IMR-90 (cell line): ENCODE data around the gene GDNF.

Experiments
- CEBPB ChIP-seq: IDR thresholded peaks from 2 replicates; pipeline ENCODE4 v1.6.1; 2012; ENCODE audit warnings: low read depth, low read length, improper control_type of control experiment
- CTCF ChIP-seq: conservative IDR thresholded peaks from 2 replicates; pipeline ENCODE4 v1.5.1; 2012; ENCODE audit warnings: mild to moderate bottlenecking, low read depth, low read length, improper control_type of control experiment
- ELK1 ChIP-seq: fragments of 150-350 bp; IDR thresholded peaks from 2 replicates; pipeline ENCODE4 v1.6.1; 2016; ENCODE audit warnings: low read depth, mild to moderate bottlenecking, low read length, moderate library complexity, borderline replicate concordance
- FOS ChIP-seq: fragments of 150-350 bp; IDR thresholded peaks from 2 replicates; pipeline ENCODE4 v1.6.1; 2016; ENCODE audit warnings: low read depth, low read length
- MAFK ChIP-seq: IDR thresholded peaks from 2 replicates; pipeline ENCODE4 v1.6.1; 2012; ENCODE audit warnings: low read depth, low read length, improper control_type of control experiment
- MAZ ChIP-seq: IDR thresholded peaks from 2 replicates; pipeline ENCODE4 v1.6.1; 2012; ENCODE audit warnings: low read depth, mild to moderate bottlenecking, low read length, improper control_type of control experiment, moderate library complexity, borderline replicate concordance
- MXI1 ChIP-seq: IDR thresholded peaks from 2 replicates; pipeline ENCODE4 v1.6.1; 2012; ENCODE audit warnings: low read depth, mild to moderate bottlenecking, low read length, moderate library complexity, borderline replicate concordance
- NFE2L2 ChIP-seq: fragments of 150-350 bp; IDR thresholded peaks from 2 replicates; pipeline ENCODE4 v1.6.1; 2016; ENCODE audit warnings: low read depth, mild to moderate bottlenecking, low read length
- POLR2A ChIP-seq: IDR thresholded peaks from 2 replicates; pipeline ENCODE4 v1.6.1; 2012; ENCODE audit warnings: mild to moderate bottlenecking, low read depth, low read length
- RAD21 ChIP-seq: IDR thresholded peaks from 2 replicates; pipeline ENCODE4 v1.6.1; 2012; ENCODE audit warnings: low read length, improper control_type of control experiment
- RCOR1 ChIP-seq: IDR thresholded peaks from 2 replicates; pipeline ENCODE4 v1.6.1; 2012; ENCODE audit warnings: mild to moderate bottlenecking, low read length, improper control_type of control experiment; ENCODE audit not compliant: insufficient replicate concordance
- RFX5 ChIP-seq: IDR thresholded peaks from 2 replicates; pipeline ENCODE4 v1.8.0; 2012; ENCODE audit warnings: low read depth, mild to moderate bottlenecking, low read length, moderate library complexity
- SMC3 ChIP-seq: fragments of 150-350 bp; IDR thresholded peaks from 2 replicates; pipeline ENCODE4 v1.6.1; 2016; ENCODE audit warnings: low read depth, mild to moderate bottlenecking, antibody characterized with exemption, low read length, moderate library complexity
- USF2 ChIP-seq: fragments of 150-350 bp; IDR thresholded peaks from 2 replicates; pipeline ENCODE4 v1.6.1; 2017; ENCODE audit warnings: mild to moderate bottlenecking, antibody characterized with exemption, low read length, low read depth

GRCh38 chr5:37888476-37888875 is 48.6 kb upstream of the GDNF start:
- TF ChIP-seq CTCF (no peak), USF2 (no peak), MAZ (no peak), POLR2A (no peak), ELK1 (no peak), NFE2L2 (no peak), RAD21 (no peak), SMC3 (no peak), MAFK (no peak), MXI1 (no peak), RFX5 (no peak), CEBPB (no peak), FOS (no peak), RCOR1 (no peak)
